HL-60/S4 (cell line): ENCODE data around the gene ABLIM2.

Source experiments
- in situ Hi-C: fragments of 300-500 bp; cut with MboI; formaldehyde crosslinking; loops from 2 replicates; pipeline ENCODE4 v1.14.3; 2022; ENCODE audit warnings: low sequenced_read_pairs

The ABLIM2 gene

GRCh38 chr4:8125526-8126056 is 33.0 kb downstream of the ABLIM2 start:
- in situ Hi-C loops = no loop called here

- in situ Hi-C loops = no loop called here
Measured at GRCh38 chr4:8123870-8124269, 34.7 kb downstream of the ABLIM2 start.

GRCh38 chr4:8123389-8123788 is 35.2 kb downstream of the ABLIM2 start:
- in situ Hi-C loops = no loop called here

- in situ Hi-C loops = no loop called here
Measured at GRCh38 chr4:8122746-8123145, 35.9 kb downstream of the ABLIM2 start.

- in situ Hi-C loops = no loop called here
Measured at GRCh38 chr4:8121292-8122015, 37.2 kb downstream of the ABLIM2 start.

GRCh38 chr4:8120501-8120900 is 38.1 kb downstream of the ABLIM2 start:
- in situ Hi-C loops = no loop called here

- in situ Hi-C loops = no loop called here
Measured at GRCh38 chr4:8119877-8120276, 38.7 kb downstream of the ABLIM2 start.

- in situ Hi-C loops = no loop called here
Measured at GRCh38 chr4:8118531-8118930, 40.1 kb downstream of the ABLIM2 start.

GRCh38 chr4:8118035-8118434 is 40.6 kb downstream of the ABLIM2 start:
- in situ Hi-C loops = no loop called here

- in situ Hi-C loops = no loop called here
Measured at GRCh38 chr4:8117278-8117682, 41.3 kb downstream of the ABLIM2 start.

- in situ Hi-C loops = no loop called here
Measured at GRCh38 chr4:8115916-8116315, 42.7 kb downstream of the ABLIM2 start.

- in situ Hi-C loops = no loop called here
Measured at GRCh38 chr4:8115203-8115520, 43.5 kb downstream of the ABLIM2 start.

- in situ Hi-C loops = no loop called here
Measured at GRCh38 chr4:8114456-8115202, 44.0 kb downstream of the ABLIM2 start.

GRCh38 chr4:8113611-8114377 is 44.8 kb downstream of the ABLIM2 start:
- in situ Hi-C loops = no loop called here

- in situ Hi-C loops = no loop called here
Measured at GRCh38 chr4:8112672-8113071, 45.9 kb downstream of the ABLIM2 start.

GRCh38 chr4:8112036-8112576 is 46.5 kb downstream of the ABLIM2 start:
- in situ Hi-C loops = no loop called here

- in situ Hi-C loops = no loop called here
Measured at GRCh38 chr4:8110071-8110986, 48.3 kb downstream of the ABLIM2 start.

GRCh38 chr4:8109406-8110065 is 49.1 kb downstream of the ABLIM2 start:
- in situ Hi-C loops = no loop called here

- in situ Hi-C loops = no loop called here
Measured at GRCh38 chr4:8108991-8109390, 49.6 kb downstream of the ABLIM2 start.

GRCh38 chr4:8108261-8108660 is 50.4 kb downstream of the ABLIM2 start:
- in situ Hi-C loops = no loop called here
